CD4-positive, CD25-positive, alpha-beta regulatory T cell (primary cell): ENCODE results near the gene IGSF9B. TPM values are rescaled to one million over a fixed set of nuclear protein-coding genes. Genes with fewer than 3 reads are reported as not detected.

Experiments used
- ATAC-seq, 2 donors: fragments of 150-1000 bp; cut with Tn5 transposase; one replicate each; pipeline ENCODE4 v1.10.0; 2021; ENCODE audit warnings: low read depth in 2 of 2, moderate number of reproducible peaks in 2 of 2, moderate library complexity in 1 of 2
- DNase-seq, 3 donors: peaks; one replicate each; pipeline versions ENCODE4 v3.0.0 to v3.0.0-alpha.2; 2012 to 2022; ENCODE audit warnings: mixed read lengths in 1 of 3
- H3K27ac ChIP-seq: one replicate; pipeline ENCODE4 v1.7.0; 2013; ENCODE audit warnings: mild to moderate bottlenecking, low read length; ENCODE audit not compliant: insufficient read depth, poor library complexity, severe bottlenecking
- H3K27me3 ChIP-seq: one replicate; pipeline ENCODE4 v1.7.0; 2013; ENCODE audit warnings: low read length; ENCODE audit not compliant: control insufficient read depth, insufficient read depth
- H3K36me3 ChIP-seq: one replicate; pipeline ENCODE4 v1.7.0; 2013; ENCODE audit warnings: mild to moderate bottlenecking, low read length, moderate library complexity; ENCODE audit not compliant: control insufficient read depth, insufficient read depth
- H3K4me1 ChIP-seq: 2 replicates; pipeline ENCODE4 v1.7.0; 2013; ENCODE audit warnings: mild to moderate bottlenecking, low read length; ENCODE audit not compliant: insufficient read depth, control insufficient read depth, poor library complexity, severe bottlenecking
- H3K4me3 ChIP-seq: one replicate; pipeline ENCODE4 v1.7.0; 2013; ENCODE audit warnings: low read depth, mild to moderate bottlenecking, low read length, moderate library complexity
- H3K9me3 ChIP-seq, 2 experiments: 1 replicate in 1 of 2; 2 replicates in 1 of 2; pipeline ENCODE4 v1.7.0; 2013; ENCODE audit warnings: low read length in 2 of 2, mild to moderate bottlenecking in 1 of 2, moderate library complexity in 1 of 2; ENCODE audit not compliant: control insufficient read depth in 2 of 2
- H3K27ac Mint-ChIP-seq, 3 donors: one replicate each; pipeline ENCODE4 v1.8.0; 2020 to 2022; ENCODE audit warnings: mild to moderate bottlenecking in 3 of 3, mixed read lengths in 3 of 3, moderate library complexity in 2 of 3
- H3K27me3 Mint-ChIP-seq: one replicate; pipeline ENCODE4 v1.8.0; 2022; ENCODE audit warnings: mild to moderate bottlenecking, mixed read lengths
- H3K36me3 Mint-ChIP-seq: one replicate; pipeline ENCODE4 v1.8.0; 2020; ENCODE audit warnings: mixed read lengths
- H3K4me1 Mint-ChIP-seq, 4 donors: one replicate each; pipeline ENCODE4 v1.8.0; 2020 to 2022; ENCODE audit warnings: mixed read lengths in 4 of 4, mild to moderate bottlenecking in 1 of 4
- H3K4me3 Mint-ChIP-seq, 4 donors: one replicate each; pipeline ENCODE4 v1.8.0; 2020 to 2022; ENCODE audit warnings: mild to moderate bottlenecking in 4 of 4, mixed read lengths in 4 of 4, moderate library complexity in 3 of 4
- H3K9me3 Mint-ChIP-seq, 7 donors: one replicate each; pipeline ENCODE4 v1.8.0; 2020 to 2022; ENCODE audit warnings: mixed read lengths in 7 of 7, mild to moderate bottlenecking in 3 of 7, moderate library complexity in 2 of 7
- polyA plus RNA-seq, 4 donors: library from polyadenylated mRNA; unstranded; fragments of 300-500 nt; fragmentation: Illumina TruSeq; gene quantifications; one replicate each; pipeline ENCODE4 v1.2.3, GENCODE V29; 2021
- total RNA-seq: library from RNA; stranded (reverse); gene quantifications from one replicate; pipeline ENCODE4 v1.2.3, GENCODE V29; 2022

Gene IGSF9B
- total and polyA plus RNA-seq, 5 donors from 2014 or later = 0.65 to 40.0 (median 1.3) TPM

DNA sequence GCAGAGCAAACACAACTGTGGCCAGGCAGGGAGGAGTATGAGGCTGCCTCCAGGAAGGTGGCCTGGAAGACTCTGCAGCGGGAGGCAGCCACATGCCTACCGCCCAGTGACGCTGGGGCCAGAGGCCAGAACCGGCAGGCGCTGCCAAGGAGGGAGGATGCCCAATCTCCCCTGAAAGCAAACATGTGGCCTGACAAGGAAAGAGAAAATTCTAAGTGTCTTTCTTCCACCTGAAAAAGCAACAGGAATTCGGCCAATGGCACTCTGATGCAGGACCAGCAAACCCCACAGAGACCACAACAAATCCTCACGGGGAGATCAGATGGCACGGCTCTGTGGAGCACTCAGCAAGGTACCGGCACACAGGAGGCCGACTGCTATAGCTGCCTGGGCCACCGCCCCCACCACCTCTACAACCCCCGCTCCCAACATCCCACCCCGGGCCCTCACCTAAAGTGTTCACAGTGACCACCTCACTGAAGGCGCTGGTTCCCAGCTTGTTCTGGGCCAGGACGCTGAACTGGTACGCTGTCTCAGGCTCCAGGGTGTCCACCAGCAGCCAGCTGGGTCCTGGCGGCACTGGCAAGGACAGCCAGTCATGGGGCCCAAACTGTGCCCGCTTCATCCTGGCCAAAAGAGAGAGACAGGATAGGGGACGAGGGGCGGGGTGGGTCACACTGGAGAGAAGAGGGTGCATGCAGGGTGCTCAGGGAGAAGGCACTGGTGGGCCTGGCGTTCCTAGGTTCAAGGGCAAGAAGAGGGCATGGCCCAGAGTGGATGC is 30.1 kb downstream of the IGSF9B start:
- Mint-ChIP-seq H3K4me1 (peaks cover 5 to 23% (median 14%) of the 10 kb centered on the region in 4 donors), H3K4me3 (no peak overlapping the region), H3K27me3 (no peaks in the 10 kb centered on the region), H3K27ac (no peak overlapping the region), H3K36me3 (peaks cover 11% of the 10 kb centered on the region), H3K9me3 (peaks cover 0 to 2% (median 0%) of the 10 kb centered on the region in 7 donors)
- Histone ChIP-seq H3K4me3 (no peak overlapping the region), H3K27ac (no peak overlapping the region), H3K9me3 (no peaks in the 10 kb centered on the region), H3K36me3 (peaks cover 11% of the 10 kb centered on the region), H3K27me3 (no peaks in the 10 kb centered on the region), H3K4me1 (peaks cover 19% of the 10 kb centered on the region)
- ATAC-seq (no peak), DNase-seq (no peak)

DNA sequence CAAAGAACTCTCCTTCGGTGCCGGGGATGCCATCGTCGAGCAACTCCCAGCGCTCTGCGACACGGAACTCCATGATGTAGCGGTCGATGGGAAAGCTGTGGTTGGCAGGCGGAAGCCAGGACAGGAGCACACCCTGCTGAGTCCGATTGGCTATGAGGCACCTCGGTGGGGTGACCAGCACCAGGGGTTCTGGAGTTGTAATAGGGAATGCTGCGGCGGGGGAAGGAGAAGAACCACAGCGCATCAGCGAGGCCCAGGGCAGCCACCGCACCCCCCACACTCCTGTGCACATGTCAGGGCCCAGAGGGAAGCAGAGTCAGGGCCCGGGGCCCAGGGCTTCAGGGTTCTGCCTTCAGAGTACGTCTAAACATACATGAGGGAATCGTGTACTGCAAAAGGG is 31.0 kb downstream of the IGSF9B start:
- Mint-ChIP-seq H3K36me3 (peaks cover 13% of the 10 kb centered on the region), H3K4me3 (no peak overlapping the region)

DNA sequence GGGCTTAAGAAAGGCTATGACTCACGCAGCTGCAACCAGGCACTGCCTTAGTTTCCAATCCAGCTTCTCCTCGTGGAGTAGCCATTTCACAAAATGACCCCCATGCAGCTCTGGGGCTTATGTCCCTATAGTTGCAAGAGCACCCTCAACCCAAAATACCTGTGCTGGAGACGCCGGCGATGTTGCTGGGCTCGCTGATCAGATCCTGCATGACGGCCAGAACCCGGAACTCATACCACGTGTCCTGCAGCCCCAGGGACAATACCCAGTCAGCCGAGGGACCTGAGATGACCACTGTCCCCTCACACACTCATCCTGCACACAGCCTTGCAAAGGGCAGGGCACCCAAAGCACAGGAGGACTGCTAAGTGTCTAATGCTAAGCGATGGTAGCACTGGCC is 32.1 kb downstream of the IGSF9B start:
- no peak overlapping the region for H3K4me3 ChIP-seq
- peaks cover 11% of the 10 kb centered on the region for H3K36me3 ChIP-seq
- DNase-seq = no peak
- H3K4me1 ChIP-seq = peaks cover 19% of the 10 kb centered on the region
- Mint-ChIP-seq H3K27ac (peak overlapping the region in 1 of 3 donors; percentile 48), H3K27me3 (no peaks in the 10 kb centered on the region), H3K4me1 (peaks cover 5 to 25% (median 15%) of the 10 kb centered on the region in 4 donors), H3K36me3 (peaks cover 13% of the 10 kb centered on the region), H3K9me3 (peaks cover 0 to 2% (median 0%) of the 10 kb centered on the region in 7 donors), H3K4me3 (no peak overlapping the region)
- H3K9me3 ChIP-seq = no peaks in the 10 kb centered on the region
- no peak overlapping the region for H3K27ac ChIP-seq
- H3K27me3 ChIP-seq = no peaks in the 10 kb centered on the region
- ATAC-seq = no peak

More for the DNA sequence above, 31.0 kb downstream of the IGSF9B start:
- Mint-ChIP-seq H3K27ac (peak overlapping the region in 1 of 3 donors; percentile 63), H3K27me3 (no peaks in the 10 kb centered on the region), H3K9me3 (peaks cover 0 to 2% (median 0%) of the 10 kb centered on the region in 7 donors), H3K4me1 (peaks cover 5 to 25% (median 15%) of the 10 kb centered on the region in 4 donors)
- peaks cover 11% of the 10 kb centered on the region for H3K36me3 ChIP-seq
- DNase-seq (no peak), ATAC-seq (no peak)
- H3K9me3 ChIP-seq = no peaks in the 10 kb centered on the region
- H3K27me3 ChIP-seq = no peaks in the 10 kb centered on the region
- no peak overlapping the region for H3K27ac ChIP-seq
- H3K4me1 ChIP-seq = peaks cover 19% of the 10 kb centered on the region
- no peak overlapping the region for H3K4me3 ChIP-seq

DNA sequence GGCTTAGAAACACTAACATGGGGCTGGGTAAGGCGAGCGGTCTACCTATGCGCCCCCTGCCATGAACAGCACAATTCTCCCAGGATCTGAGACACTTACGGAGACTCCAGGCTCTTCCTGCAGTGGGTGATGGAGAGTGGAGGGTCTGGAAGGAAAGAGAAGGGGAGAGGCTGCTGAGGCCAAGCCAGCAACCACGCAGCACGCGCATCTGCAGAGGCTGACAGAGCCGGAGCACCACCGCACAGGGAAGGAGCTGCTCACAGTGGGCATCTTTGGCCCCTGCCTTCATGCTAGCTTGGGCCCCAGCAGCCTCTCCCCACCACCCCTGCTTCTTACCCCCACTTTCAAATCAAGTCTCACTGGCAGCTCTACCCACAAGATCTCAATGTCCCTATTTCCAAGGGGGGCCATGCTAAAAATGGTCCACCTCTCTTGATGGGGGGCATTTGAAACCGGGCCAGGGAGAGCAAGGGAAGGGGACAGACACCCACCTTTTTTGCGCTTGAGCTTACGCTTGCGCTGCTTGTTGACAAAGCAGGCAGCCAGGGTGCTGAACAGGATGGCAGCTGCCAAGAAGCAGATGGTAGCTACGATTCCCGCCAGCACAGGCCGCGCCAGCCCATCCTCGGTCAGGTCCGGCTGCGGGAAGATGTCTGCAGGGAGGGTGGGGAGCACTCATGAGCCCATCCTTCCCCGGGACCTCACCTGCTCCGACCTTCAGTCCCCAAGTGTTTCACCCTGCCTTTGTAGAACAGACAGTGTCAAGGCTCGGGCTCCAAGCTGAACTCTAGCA is 34.5 kb downstream of the IGSF9B start:
- H3K4me1 Mint-ChIP-seq = peaks cover 0 to 14% (median 4%) of the 10 kb centered on the region in 4 donors
- peak overlapping the region in 1 of 3 donors; percentile 33 for H3K27ac Mint-ChIP-seq
- H3K4me1 ChIP-seq = peaks cover 12% of the 10 kb centered on the region
- H3K27me3 Mint-ChIP-seq = no peaks in the 10 kb centered on the region
- peaks cover 13% of the 10 kb centered on the region for H3K36me3 Mint-ChIP-seq
- H3K27me3 ChIP-seq = no peaks in the 10 kb centered on the region
- H3K27ac ChIP-seq = no peak overlapping the region
- H3K9me3 Mint-ChIP-seq = peaks cover 0 to 1% (median 0%) of the 10 kb centered on the region in 7 donors
- ATAC-seq (no peak), DNase-seq (no peak)
- peaks cover 11% of the 10 kb centered on the region for H3K36me3 ChIP-seq
- H3K9me3 ChIP-seq = no peaks in the 10 kb centered on the region
- H3K4me3 ChIP-seq = no peak overlapping the region
- H3K4me3 Mint-ChIP-seq = peak overlapping the region in 1 of 4 donors; percentile 88

DNA sequence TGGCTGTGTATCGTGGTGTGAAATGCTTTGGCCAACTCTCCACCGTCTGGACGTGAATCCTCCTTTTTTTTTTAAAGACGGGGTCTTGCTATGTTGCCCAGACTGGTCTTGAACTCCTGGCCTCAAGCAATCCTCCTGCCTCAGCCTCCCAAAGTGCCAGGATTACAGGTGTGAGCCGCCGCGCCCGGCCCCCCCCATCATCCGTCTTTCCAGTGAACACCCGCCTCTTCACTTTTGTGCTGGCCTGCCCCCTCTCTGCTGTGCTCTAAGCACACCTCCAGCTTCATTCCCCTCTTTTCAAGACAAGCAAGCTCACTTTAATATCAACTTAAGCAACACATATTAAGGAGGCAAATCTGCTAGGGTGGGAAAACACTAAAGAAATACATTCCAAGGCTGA is 35.3 kb downstream of the IGSF9B start:
- no peaks in the 10 kb centered on the region for H3K9me3 ChIP-seq
- Mint-ChIP-seq H3K27me3 (no peaks in the 10 kb centered on the region), H3K9me3 (peaks cover 0 to 1% (median 0%) of the 10 kb centered on the region in 7 donors), H3K4me1 (peaks cover 0 to 13% (median 4%) of the 10 kb centered on the region in 4 donors), H3K36me3 (peaks cover 13% of the 10 kb centered on the region), H3K27ac (no peak overlapping the region), H3K4me3 (peak overlapping the region in 1 of 4 donors; percentile 88)
- no peak overlapping the region for H3K4me3 ChIP-seq
- no peak for DNase-seq
- no peak overlapping the region for H3K27ac ChIP-seq
- ATAC-seq = no peak
- H3K27me3 ChIP-seq = no peaks in the 10 kb centered on the region
- H3K4me1 ChIP-seq = peaks cover 12% of the 10 kb centered on the region
- H3K36me3 ChIP-seq = peaks cover 11% of the 10 kb centered on the region

DNA sequence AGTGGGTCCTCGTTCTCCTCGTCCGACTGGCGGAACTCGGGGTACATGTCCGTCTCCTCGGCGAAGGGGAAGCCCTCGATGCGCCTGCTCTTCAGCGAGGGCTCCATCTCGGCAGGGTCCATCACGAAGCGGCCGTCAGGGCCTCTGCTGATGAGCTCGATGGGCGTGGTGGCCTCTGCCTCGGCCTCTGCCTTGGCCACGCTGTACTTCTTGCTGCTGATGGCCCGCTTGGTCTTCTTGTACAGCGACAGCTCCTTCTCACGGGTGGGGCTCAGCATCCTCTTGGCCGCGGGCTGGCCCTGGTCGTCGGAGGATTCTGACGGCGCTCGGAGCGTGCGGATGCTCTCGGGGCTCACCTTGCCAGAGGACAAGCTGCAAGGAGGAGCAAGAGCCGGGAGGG is 35.7 kb downstream of the IGSF9B start:
- H3K27ac ChIP-seq = no peak overlapping the region
- peak overlapping the region in 1 of 4 donors; percentile 63 for H3K4me3 Mint-ChIP-seq
- no peak for DNase-seq
- H3K27ac Mint-ChIP-seq = no peak overlapping the region
- peaks cover 0 to 1% (median 0%) of the 10 kb centered on the region in 7 donors for H3K9me3 Mint-ChIP-seq
- peaks cover 8% of the 10 kb centered on the region for H3K36me3 ChIP-seq
- no peak overlapping the region for H3K4me3 ChIP-seq
- no peak for ATAC-seq
- no peaks in the 10 kb centered on the region for H3K27me3 Mint-ChIP-seq
- no peaks in the 10 kb centered on the region for H3K9me3 ChIP-seq
- H3K4me1 ChIP-seq = peaks cover 12% of the 10 kb centered on the region
- peaks cover 13% of the 10 kb centered on the region for H3K36me3 Mint-ChIP-seq
- peaks cover 0 to 13% (median 4%) of the 10 kb centered on the region in 4 donors for H3K4me1 Mint-ChIP-seq
- H3K27me3 ChIP-seq = no peaks in the 10 kb centered on the region

DNA sequence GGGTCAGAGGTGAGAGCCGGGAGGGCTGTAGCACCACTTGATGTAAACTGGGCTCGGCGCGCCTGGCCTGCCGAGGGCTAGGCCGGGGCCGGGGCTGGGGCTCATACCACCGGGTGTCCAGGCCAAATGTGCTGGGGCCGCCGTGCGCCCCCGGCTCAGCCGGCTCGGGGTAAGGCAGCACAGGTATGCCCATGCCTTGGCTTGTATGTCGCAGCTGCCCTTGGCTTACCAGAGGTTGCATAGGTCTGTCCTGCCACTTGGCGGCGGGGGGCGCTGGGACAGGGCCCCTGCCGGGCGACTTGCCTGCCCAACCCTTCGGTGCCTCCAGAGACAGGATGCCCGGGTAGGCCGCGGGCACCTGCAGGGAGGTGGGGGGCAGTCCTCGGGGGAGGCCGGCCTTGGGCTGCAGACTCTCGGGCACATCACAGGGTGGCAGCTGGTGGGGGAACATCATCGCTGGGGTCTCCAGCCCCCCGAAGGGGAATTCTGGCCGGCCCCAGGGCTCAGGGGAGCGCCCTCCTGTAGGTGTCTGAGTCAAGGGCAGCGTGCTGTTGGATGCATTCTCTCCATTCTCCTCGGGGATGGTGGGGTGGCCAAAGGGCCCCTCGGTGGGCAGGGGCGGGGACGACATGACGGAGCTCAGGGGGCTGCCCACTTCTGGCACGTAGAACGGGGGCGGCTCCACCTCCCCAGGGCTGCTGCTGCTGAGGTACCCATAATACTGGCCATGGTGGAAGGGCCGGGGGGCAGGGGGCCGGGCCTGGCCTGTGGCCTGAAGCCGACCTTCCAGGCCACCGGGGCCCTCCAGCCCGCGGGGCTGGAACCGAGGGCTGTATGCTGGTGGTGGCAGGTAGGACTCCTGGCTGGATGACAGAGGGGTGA is 36.4 kb downstream of the IGSF9B start:
- H3K4me1 ChIP-seq = peaks cover 12% of the 10 kb centered on the region
- no peaks in the 10 kb centered on the region for H3K27me3 Mint-ChIP-seq
- peaks cover 0 to 13% (median 4%) of the 10 kb centered on the region in 4 donors for H3K4me1 Mint-ChIP-seq
- H3K4me3 ChIP-seq = no peak overlapping the region
- peaks cover 8% of the 10 kb centered on the region for H3K36me3 ChIP-seq
- peaks cover 13% of the 10 kb centered on the region for H3K36me3 Mint-ChIP-seq
- DNase-seq (no peak), ATAC-seq (no peak)
- H3K4me3 Mint-ChIP-seq = peak overlapping the region in 1 of 4 donors; percentile 63
- peaks cover 0 to 1% (median 0%) of the 10 kb centered on the region in 7 donors for H3K9me3 Mint-ChIP-seq
- no peak overlapping the region for H3K27ac Mint-ChIP-seq
- no peaks in the 10 kb centered on the region for H3K9me3 ChIP-seq
- H3K27ac ChIP-seq = no peak overlapping the region
- H3K27me3 ChIP-seq = no peaks in the 10 kb centered on the region
